NCI-H2029 (cell line): ENCODE results near the gene LRIT3.

Experiments used
- DNase-seq: peaks from one replicate; lab custom pipeline; 2025; lab: John Stamatoyannopoulos, UW

LRIT3 gene

GRCh38 chr4:109908731-109909130 lies 60.8 kb downstream of the LRIT3 start:
- no peak for DNase-seq

- DNase-seq, result no peak
Measured at GRCh38 chr4:109910256-109910655, 62.3 kb downstream of the LRIT3 start.

DNA sequence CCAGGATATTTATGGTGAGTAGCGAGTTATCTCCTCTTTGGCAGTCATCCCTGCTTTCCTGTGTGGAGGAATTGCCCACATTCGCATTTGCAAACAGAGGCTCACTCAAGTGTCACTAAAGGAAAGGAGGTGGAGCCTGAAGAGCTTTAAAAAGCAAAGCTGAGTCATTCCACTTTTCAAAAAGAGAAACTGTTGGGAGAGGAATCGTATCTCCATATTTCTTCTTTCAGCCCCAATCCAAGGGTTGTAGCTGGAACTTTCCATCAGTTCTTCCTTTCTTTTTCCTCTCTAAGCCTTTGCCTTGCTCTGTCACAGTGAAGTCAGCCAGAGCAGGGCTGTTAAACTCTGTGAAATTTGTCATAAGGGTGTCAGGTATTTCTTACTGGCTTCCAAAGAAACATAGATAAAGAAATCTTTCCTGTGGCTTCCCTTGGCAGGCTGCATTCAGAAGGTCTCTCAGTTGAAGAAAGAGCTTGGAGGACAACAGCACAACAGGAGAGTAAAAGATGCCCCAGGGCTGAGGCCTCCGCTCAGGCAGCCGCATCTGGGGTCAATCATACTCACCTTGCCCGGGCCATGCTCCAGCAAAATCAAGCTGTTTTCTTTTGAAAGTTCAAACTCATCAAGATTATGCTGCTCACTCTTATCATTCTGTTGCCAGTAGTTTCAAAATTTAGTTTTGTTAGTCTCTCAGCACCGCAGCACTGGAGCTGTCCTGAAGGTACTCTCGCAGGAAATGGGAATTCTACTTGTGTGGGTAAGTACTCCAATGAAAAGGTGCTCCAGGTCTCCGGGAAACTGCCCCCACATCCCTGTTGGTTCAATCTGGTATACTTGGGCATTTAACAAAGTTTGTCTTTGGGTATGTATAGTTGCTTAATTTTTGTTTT lies 65.0 kb downstream of the LRIT3 start, which contains the start of gene EGF:
EGF (plus strand) TSS at position 178 of the 890 bp plus-strand sequence; CDS start at position 631, 453 bp downstream.
- no peak for DNase-seq

DNA sequence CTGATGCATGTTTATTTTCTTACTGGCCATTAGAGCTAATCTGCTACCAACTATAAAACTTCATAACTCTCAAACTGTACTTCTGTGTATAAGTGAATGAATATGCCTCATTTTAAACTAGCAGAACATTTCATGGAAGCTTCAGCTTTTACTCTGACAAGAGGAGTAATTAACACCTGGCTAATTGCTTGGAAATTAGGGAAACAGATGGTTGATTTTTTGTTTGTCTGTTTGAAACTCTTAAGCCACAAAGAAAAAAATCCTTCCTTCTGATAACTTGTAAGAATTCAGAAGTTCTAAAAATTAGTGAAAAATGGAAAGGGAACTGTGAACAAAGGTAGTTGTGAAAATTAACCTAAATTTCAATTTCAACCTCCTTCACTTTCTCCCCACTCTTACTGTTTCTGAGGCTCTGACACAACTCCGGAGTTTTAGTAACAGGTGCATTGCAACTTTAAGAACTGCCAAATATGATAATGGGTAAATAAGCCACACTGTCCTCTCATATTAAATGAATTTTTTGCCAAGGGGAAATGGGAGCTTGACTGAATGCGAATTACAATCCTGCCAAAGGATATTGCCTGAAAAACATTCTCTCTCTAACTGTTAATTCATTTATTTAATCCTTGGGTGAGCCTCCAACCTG lies 65.8 kb downstream of the LRIT3 start:
- DNase-seq, result no peak

GRCh38 chr4:109914322-109914721 lies 66.4 kb downstream of the LRIT3 start:
- no peak for DNase-seq

DNA sequence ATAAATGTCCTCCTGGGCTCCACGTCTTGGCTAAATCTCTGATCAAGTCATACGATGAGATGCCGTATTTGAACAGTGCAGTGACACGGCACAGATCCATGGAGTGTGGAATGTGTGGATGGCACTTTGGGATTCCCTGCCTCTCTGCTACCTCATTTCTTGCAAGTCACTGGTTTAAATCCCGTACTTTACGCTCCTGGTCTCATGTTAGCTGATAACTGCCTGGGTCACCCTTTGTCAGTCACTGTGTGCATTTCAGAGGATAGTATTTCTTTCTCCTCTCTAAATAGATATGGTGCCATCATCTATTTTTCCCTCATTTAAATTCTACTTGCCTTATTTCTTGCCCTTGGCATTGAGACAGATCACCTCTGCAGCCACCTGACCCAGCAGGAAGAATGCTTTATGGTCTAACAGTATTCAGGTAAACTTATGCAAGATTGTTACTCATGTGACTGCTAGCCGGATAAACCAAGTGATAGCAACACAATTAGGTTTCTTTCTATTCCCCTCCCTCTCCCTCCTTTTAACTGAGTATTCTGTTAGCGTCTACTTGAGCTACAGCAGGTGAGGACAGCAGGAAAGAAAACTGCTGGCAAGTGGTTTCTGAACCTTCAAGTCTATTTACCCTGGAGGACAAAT lies 67.6 kb downstream of the LRIT3 start:
- no peak for DNase-seq

DNA sequence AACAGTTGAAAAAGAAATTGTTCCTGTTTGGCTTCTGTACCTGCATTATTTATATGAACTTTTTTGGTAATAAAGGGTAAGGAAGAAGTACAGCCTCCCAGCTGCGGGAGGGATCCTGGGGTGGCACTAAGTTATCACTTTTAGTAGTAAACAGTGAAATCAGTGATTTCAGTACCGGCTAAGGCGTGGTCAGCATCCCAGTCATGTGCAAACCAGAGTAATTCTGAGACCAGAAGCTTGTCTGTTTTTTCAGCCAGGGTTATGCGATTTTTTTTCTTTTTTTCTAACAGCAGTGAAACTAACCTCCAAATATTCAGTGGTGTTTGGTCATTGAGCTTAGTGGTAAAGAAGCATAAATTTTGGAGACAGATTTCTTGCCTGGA lies 68.1 kb downstream of the LRIT3 start:
- no peak for DNase-seq

- no peak for DNase-seq
Measured at GRCh38 chr4:109921384-109921808, 73.5 kb downstream of the LRIT3 start.
